Small intestine (tissue), 7 donors: ENCODE data around the gene KRT20. TPM values are rescaled to one million over a fixed set of nuclear protein-coding genes. Genes with fewer than 3 reads are reported as not detected.

ENCODE experiments used
- DNase-seq, 2 donors: peaks; one replicate each; pipeline versions ENCODE4 v3.0.0 to v3.0.0-alpha.2; 2013
- FAIRE-seq: peaks from 2 replicates; lab custom pipeline; 2012; peaks lifted over from hg19 to GRCh38; lab: Jason Lieb, UNC
- H3K27ac ChIP-seq, 3 donors: one replicate each; pipeline ENCODE4 v1.5.1; 2013; ENCODE audit warnings: low read length in 2 of 3, mild to moderate bottlenecking in 2 of 3, control low read depth in 1 of 3, inconsistent platforms in 1 of 3, low read depth in 1 of 3, moderate library complexity in 1 of 3
- H3K27me3 ChIP-seq, 3 donors: one replicate each; pipeline ENCODE4 v1.6.1; 2013; ENCODE audit warnings: low read length in 3 of 3, inconsistent platforms in 1 of 3; ENCODE audit not compliant: control insufficient read depth in 3 of 3, insufficient read depth in 3 of 3
- H3K36me3 ChIP-seq, 3 donors: one replicate each; pipeline ENCODE4 v1.6.1; 2013; ENCODE audit warnings: low read length in 3 of 3, inconsistent platforms in 1 of 3, low read depth in 1 of 3, mild to moderate bottlenecking in 1 of 3, moderate library complexity in 1 of 3; ENCODE audit not compliant: control insufficient read depth in 3 of 3, insufficient read depth in 2 of 3
- H3K4me1 ChIP-seq, 3 donors: one replicate each; pipeline ENCODE4 v1.6.1; 2013; ENCODE audit warnings: low read length in 2 of 3, inconsistent platforms in 1 of 3, low read depth in 1 of 3, mild to moderate bottlenecking in 1 of 3, moderate library complexity in 1 of 3; ENCODE audit not compliant: control insufficient read depth in 3 of 3, insufficient read depth in 2 of 3
- H3K4me3 ChIP-seq, 3 donors: one replicate each; pipeline ENCODE4 v1.5.1; 2013; ENCODE audit warnings: low read length in 3 of 3, control low read depth in 1 of 3, inconsistent platforms in 1 of 3, low read depth in 1 of 3, mild to moderate bottlenecking in 1 of 3, moderate library complexity in 1 of 3
- H3K9me3 ChIP-seq, 2 donors: one replicate each; pipeline ENCODE4 v1.6.1; 2013; ENCODE audit warnings: low read depth in 1 of 2, low read length in 1 of 2; ENCODE audit not compliant: control insufficient read depth in 2 of 2, insufficient read depth in 1 of 2
- WGBS, 3 donors: extraction: QIAGEN DNeasy Blood & Tissue Kit; methylation state at CpG; one replicate each; pipeline ENCODE4 v1.1.7; 2013; 5-methylcytosine and 5-hydroxymethylcytosine counted together
- polyA plus RNA-seq, 4 donors: library from polyadenylated mRNA; stranded (reverse) in 3 of 4; unstranded in 1 of 4; fragments of 200-250 nt in 3 of 4; fragments of 120-200 nt in 1 of 4; gene quantifications; one replicate each; pipeline versions ENCODE4 v1.2.1 to v1.2.3, GENCODE V29; 2013
- donor health status: healthy with polysubstance abuse.
- donor health status: control.
- donor health status: control.
- donor health status: Bipolar disorder and iron deficiency.
- donor health status: healthy.

The KRT20 gene
- polyA plus RNA-seq, 4 donors, result 66.8 to 1,534 (median 545) TPM

- FAIRE-seq, result no peak
- WGBS, 3 donors, result 50 to 79% (median 58%) methylated on average over 3 of the region's 3 CpGs
- H3K27me3 ChIP-seq, result peaks cover 2 to 7% (median 5%) of the 10 kb centered on the region in 3 donors
- DNase-seq, result no peak
- H3K27ac ChIP-seq, result no peak overlapping the region
- no peak overlapping the region for H3K4me3 ChIP-seq
- H3K4me1 ChIP-seq, result no peaks in the 10 kb centered on the region
- no peaks in the 10 kb centered on the region for H3K36me3 ChIP-seq
- no peaks in the 10 kb centered on the region for H3K9me3 ChIP-seq
Observed at GRCh38 chr17:40843242-40843641, 41.8 kb downstream of the KRT20 start.

GRCh38 chr17:40841246-40841645 lies 43.8 kb downstream of the KRT20 start:
- DNase-seq (no peak), FAIRE-seq (no peak)
- Histone ChIP-seq H3K4me3 (no peak overlapping the region), H3K4me1 (no peaks in the 10 kb centered on the region), H3K27ac (no peak overlapping the region), H3K36me3 (no peaks in the 10 kb centered on the region), H3K9me3 (no peaks in the 10 kb centered on the region), H3K27me3 (peaks cover 2 to 7% (median 5%) of the 10 kb centered on the region in 3 donors)
- 62 to 83% (median 72%) methylated on average over 3 of the region's 3 CpGs for WGBS, 3 donors

GRCh38 chr17:40839194-40839593 lies 45.8 kb downstream of the KRT20 start:
- Histone ChIP-seq H3K9me3 (no peaks in the 10 kb centered on the region), H3K4me3 (no peak overlapping the region), H3K4me1 (no peaks in the 10 kb centered on the region), H3K27ac (no peak overlapping the region), H3K36me3 (peaks cover 0 to 7% (median 0%) of the 10 kb centered on the region in 3 donors), H3K27me3 (peaks cover 0 to 5% (median 2%) of the 10 kb centered on the region in 3 donors)
- DNase-seq, result no peak
- WGBS, 3 donors, result 74 to 79% (median 77%) methylated on average over 3 of the region's 3 CpGs
- no peak for FAIRE-seq

GRCh38 chr17:40836020-40836419 lies 49.0 kb downstream of the KRT20 start:
- no peak for DNase-seq
- H3K27me3 ChIP-seq, result peaks cover 0 to 3% (median 2%) of the 10 kb centered on the region in 3 donors
- 97 to 100% (median 99%) methylated on average over 4 of the region's 4 CpGs for WGBS, 3 donors
- no peak overlapping the region for H3K4me3 ChIP-seq
- FAIRE-seq, result no peak
- no peaks in the 10 kb centered on the region for H3K4me1 ChIP-seq
- H3K27ac ChIP-seq, result no peak overlapping the region
- H3K36me3 ChIP-seq, result peaks cover 0 to 7% (median 0%) of the 10 kb centered on the region in 3 donors
- H3K9me3 ChIP-seq, result no peaks in the 10 kb centered on the region

DNA sequence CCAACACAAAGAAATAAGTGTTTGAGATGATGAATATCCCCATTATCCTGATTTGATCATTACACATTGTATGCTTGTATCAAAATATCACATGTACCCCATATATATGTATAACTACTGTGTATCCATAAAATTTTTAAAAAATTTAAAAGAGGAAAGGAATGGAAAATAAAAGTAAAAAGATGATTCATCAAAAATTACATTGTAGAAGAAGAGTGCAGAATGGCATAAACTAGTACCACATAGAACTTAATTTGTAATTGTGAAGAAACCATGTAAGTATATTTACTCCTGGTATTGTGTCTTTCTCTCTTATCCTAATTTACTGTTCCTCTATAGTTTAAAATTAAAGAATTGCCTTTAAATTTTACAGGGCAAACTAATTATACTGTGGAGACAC lies 51.2 kb downstream of the KRT20 start:
- Histone ChIP-seq H3K27ac (no peak overlapping the region), H3K36me3 (peaks cover 0 to 7% (median 0%) of the 10 kb centered on the region in 3 donors), H3K4me1 (no peaks in the 10 kb centered on the region), H3K27me3 (no peaks in the 10 kb centered on the region), H3K9me3 (no peaks in the 10 kb centered on the region), H3K4me3 (no peak overlapping the region)
- DNase-seq (no peak), FAIRE-seq (no peak)

DNA sequence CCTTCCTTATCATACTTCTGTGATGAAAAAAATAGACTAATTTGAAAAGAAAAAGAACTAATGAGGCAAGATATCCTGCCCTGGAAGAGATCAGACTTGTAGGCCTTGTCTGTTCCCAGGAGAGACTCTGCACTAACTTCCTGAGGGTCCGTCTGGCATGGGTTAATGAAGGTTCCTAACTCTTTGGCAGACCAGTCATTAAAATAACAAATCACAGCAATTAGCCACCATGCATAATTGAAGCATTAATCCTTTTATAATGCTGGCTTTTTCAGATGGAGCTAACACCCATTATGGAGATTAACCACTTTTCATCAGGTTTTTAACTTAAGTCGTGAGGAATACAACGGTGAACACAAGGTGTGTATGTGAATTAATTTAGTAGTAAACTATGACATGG lies 52.2 kb downstream of the KRT20 start:
- H3K27ac ChIP-seq, result no peak overlapping the region
- H3K9me3 ChIP-seq, result no peaks in the 10 kb centered on the region
- no peaks in the 10 kb centered on the region for H3K4me1 ChIP-seq
- no peak for FAIRE-seq
- no peak overlapping the region for H3K4me3 ChIP-seq
- H3K36me3 ChIP-seq, result peaks cover 0 to 7% (median 0%) of the 10 kb centered on the region in 3 donors
- DNase-seq, result no peak
- H3K27me3 ChIP-seq, result no peaks in the 10 kb centered on the region
- 80 to 95% (median 91%) methylated on average over 3 of the region's 3 CpGs for WGBS, 3 donors

GRCh38 chr17:40830085-40830776 lies 54.8 kb downstream of the KRT20 start:
- H3K27ac ChIP-seq, result no peak overlapping the region
- FAIRE-seq (no peak), DNase-seq (no peak)
- H3K36me3 ChIP-seq, result peaks cover 0 to 7% (median 0%) of the 10 kb centered on the region in 3 donors
- WGBS, 3 donors, result 85 to 86% (median 86%) methylated on average over 2 of the region's 2 CpGs
- H3K9me3 ChIP-seq, result no peaks in the 10 kb centered on the region
- H3K4me3 ChIP-seq, result no peak overlapping the region
- no peaks in the 10 kb centered on the region for H3K27me3 ChIP-seq
- no peaks in the 10 kb centered on the region for H3K4me1 ChIP-seq

GRCh38 chr17:40828454-40829044 lies 56.5 kb downstream of the KRT20 start:
- H3K27me3 ChIP-seq, result no peaks in the 10 kb centered on the region
- no peak overlapping the region for H3K4me3 ChIP-seq
- H3K4me1 ChIP-seq, result no peaks in the 10 kb centered on the region
- no peak for DNase-seq
- 86 to 94% (median 88%) methylated on average over 4 of the region's 4 CpGs for WGBS, 3 donors
- H3K36me3 ChIP-seq, result no peaks in the 10 kb centered on the region
- FAIRE-seq, result no peak
- H3K27ac ChIP-seq, result no peak overlapping the region
- no peaks in the 10 kb centered on the region for H3K9me3 ChIP-seq
